Psoas muscle (tissue), 8 donors: ENCODE results near the gene ACTN1. TPM values are rescaled to one million over a fixed set of nuclear protein-coding genes. Genes with fewer than 3 reads are reported as not detected.

ENCODE experiments used
- ATAC-seq, 4 donors: fragments of 200-7000 bp; cut with Tn5 transposase; one replicate each; pipeline ENCODE4 v1.9.1; 2020; ENCODE audit warnings: moderate library complexity in 3 of 4, mild to moderate bottlenecking in 2 of 4
- DNase-seq, 2 donors: peaks; one replicate each; pipeline ENCODE4 v3.0.0-alpha.2; 2020
- H3K27ac ChIP-seq: fragments of 200-600 bp; one replicate; pipeline ENCODE4 v1.8.0; 2022
- H3K27me3 ChIP-seq, 3 donors: fragments of 200-600 bp in 1 of 3; one replicate each; pipeline versions ENCODE4 v1.6.1 to v1.8.0; 2013 to 2022; ENCODE audit warnings: low read length in 2 of 3, mild to moderate bottlenecking in 2 of 3, moderate library complexity in 1 of 3; ENCODE audit not compliant: insufficient read depth in 3 of 3
- H3K36me3 ChIP-seq, 2 donors: fragments of 200-600 bp in 1 of 2; one replicate each; pipeline versions ENCODE4 v1.6.1 to v1.8.0; 2013 to 2022; ENCODE audit warnings: low read depth in 1 of 2, mild to moderate bottlenecking in 1 of 2, moderate library complexity in 1 of 2; ENCODE audit not compliant: insufficient read depth in 1 of 2
- H3K4me1 ChIP-seq: fragments of 200-600 bp; one replicate; pipeline ENCODE4 v1.8.0; 2022
- H3K4me3 ChIP-seq: fragments of 200-600 bp; one replicate; pipeline ENCODE4 v1.8.0; 2022; ENCODE audit warnings: mild to moderate bottlenecking
- H3K9me3 ChIP-seq: fragments of 200-600 bp; one replicate; pipeline ENCODE4 v1.8.0; 2022
- WGBS, 3 donors: extraction: QIAGEN DNeasy Blood & Tissue Kit; methylation state at CpG; one replicate each; pipeline versions ENCODE4 v1.1.6 to v1.1.7; 2013; 5-methylcytosine and 5-hydroxymethylcytosine counted together
- intact Hi-C, 2 donors: fragments of 100-400 bp; cut with DNase I; formaldehyde crosslinking; loops; one replicate each; pipeline versions ENCODE4 v1.11.0 to v1.14.2; 2022
- polyA plus RNA-seq, 3 donors: library from polyadenylated mRNA; stranded (reverse); fragments of 200-250 nt; gene quantifications; one replicate each; pipeline ENCODE4 v1.2.3, GENCODE V29; 2013
- total RNA-seq, 4 donors: library from RNA; stranded (reverse); fragmentation: NEBNext Ultra II Directional in 2 of 4; extraction: Animal tissue kit (Norgen Biotek cat#: 25700) in 2 of 4; gene quantifications; one replicate each; pipeline versions ENCODE4 v1.2.1 to v1.2.4, GENCODE V29; 2021 to 2023
- TF ChIP-seq, protein P1 (sequence below): fragments of 200-600 bp; IDR thresholded peaks from one replicate; pipeline ENCODE4 v1.8.0; 2022; ENCODE audit warnings: antibody characterized with exemption
- donor health status: healthy with polysubstance abuse.
- donor health status: DM: no; HTN: no; CAD: no; lungs with moderate emphysema.
- donor health status: Bipolar disorder and iron deficiency.
- donor health status: healthy.
- donor health status: DM: yes; HTN: yes; CAD: no.
- donor health status: DM: no; HTN: no; CAD: no.
- donor health status: DM: no; HTN: no; CAD: no.
- donor health status: DM: yes; HTN: yes; CAD: no.

Gene ACTN1
- total and polyA plus RNA-seq, 7 donors: 5.8 to 23.7 (median 10.9) TPM

- Histone ChIP-seq H3K9me3 (no peaks in the 10 kb centered on the region), H3K27me3 (no peaks in the 10 kb centered on the region), H3K4me3 (no peak overlapping the region), H3K4me1 (no peaks in the 10 kb centered on the region), H3K36me3 (peaks cover 0 to 25% of the 10 kb centered on the region in 2 donors), H3K27ac (no peak overlapping the region)
- no peak for ATAC-seq
- WGBS, 3 donors: 91 to 96% (median 92%) methylated on average over 2 of the region's 2 CpGs
- TF ChIP-seq, protein P1, sequence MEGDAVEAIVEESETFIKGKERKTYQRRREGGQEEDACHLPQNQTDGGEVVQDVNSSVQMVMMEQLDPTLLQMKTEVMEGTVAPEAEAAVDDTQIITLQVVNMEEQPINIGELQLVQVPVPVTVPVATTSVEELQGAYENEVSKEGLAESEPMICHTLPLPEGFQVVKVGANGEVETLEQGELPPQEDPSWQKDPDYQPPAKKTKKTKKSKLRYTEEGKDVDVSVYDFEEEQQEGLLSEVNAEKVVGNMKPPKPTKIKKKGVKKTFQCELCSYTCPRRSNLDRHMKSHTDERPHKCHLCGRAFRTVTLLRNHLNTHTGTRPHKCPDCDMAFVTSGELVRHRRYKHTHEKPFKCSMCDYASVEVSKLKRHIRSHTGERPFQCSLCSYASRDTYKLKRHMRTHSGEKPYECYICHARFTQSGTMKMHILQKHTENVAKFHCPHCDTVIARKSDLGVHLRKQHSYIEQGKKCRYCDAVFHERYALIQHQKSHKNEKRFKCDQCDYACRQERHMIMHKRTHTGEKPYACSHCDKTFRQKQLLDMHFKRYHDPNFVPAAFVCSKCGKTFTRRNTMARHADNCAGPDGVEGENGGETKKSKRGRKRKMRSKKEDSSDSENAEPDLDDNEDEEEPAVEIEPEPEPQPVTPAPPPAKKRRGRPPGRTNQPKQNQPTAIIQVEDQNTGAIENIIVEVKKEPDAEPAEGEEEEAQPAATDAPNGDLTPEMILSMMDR: no peak
- intact Hi-C loops: no loop called here
- no peak for DNase-seq
Measured at GRCh38 chr14:68871392-68871791, 107.7 kb downstream of the ACTN1 start.

- DNase-seq (no peak), ATAC-seq (no peak)
- Histone ChIP-seq H3K36me3 (peaks cover 0 to 9% of the 10 kb centered on the region in 2 donors), H3K27ac (no peak overlapping the region), H3K9me3 (peaks cover 5% of the 10 kb centered on the region), H3K4me3 (no peak overlapping the region), H3K27me3 (no peaks in the 10 kb centered on the region), H3K4me1 (no peaks in the 10 kb centered on the region)
- intact Hi-C loops: no loop called here
- TF ChIP-seq, protein P1: no peak
Measured at GRCh38 chr14:68866991-68867533, 112.0 kb downstream of the ACTN1 start.

DNA sequence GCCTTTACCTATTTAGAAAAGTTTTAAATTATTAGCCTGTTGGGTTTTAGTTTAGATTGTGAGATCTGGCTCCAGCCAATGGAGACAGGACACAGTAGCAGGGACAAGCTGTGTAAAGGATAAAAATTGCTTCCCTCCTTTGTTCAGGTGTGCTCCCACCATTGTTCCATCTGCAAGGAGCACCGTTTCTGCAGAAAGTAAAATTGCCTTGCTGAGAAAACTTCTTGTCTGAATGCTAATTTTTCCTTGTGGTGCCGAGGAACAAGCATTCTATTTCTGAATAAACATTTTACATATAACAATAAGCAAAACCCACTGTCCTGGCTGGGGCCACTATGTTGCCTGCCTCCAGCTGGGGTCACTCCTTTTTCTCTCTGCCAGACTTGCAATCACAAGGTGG lies 113.6 kb downstream of the ACTN1 start:
- Histone ChIP-seq H3K9me3 (peaks cover 5% of the 10 kb centered on the region), H3K27ac (no peak overlapping the region), H3K36me3 (no peaks in the 10 kb centered on the region), H3K4me3 (no peak overlapping the region), H3K27me3 (no peaks in the 10 kb centered on the region), H3K4me1 (no peaks in the 10 kb centered on the region)
- ATAC-seq (no peak), DNase-seq (no peak)
- TF ChIP-seq, protein P1: no peak
- intact Hi-C loops: no loop called here
- 91 to 100% (median 97%) methylated on average over 2 of the region's 2 CpGs for WGBS, 3 donors

- Histone ChIP-seq H3K9me3 (peaks cover 5% of the 10 kb centered on the region), H3K4me3 (no peak overlapping the region), H3K4me1 (no peaks in the 10 kb centered on the region), H3K36me3 (no peaks in the 10 kb centered on the region), H3K27ac (no peak overlapping the region), H3K27me3 (no peaks in the 10 kb centered on the region)
- TF ChIP-seq, protein P1: no peak
- WGBS, 3 donors: 67 to 76% (median 74%) methylated on average over 6 of the region's 6 CpGs
- intact Hi-C loops: loop anchor here (1.0 to 5.0 kb wide), 2 partner anchors 241 to 243 kb away; no protein-coding TSS in a partner anchor
- no peak for ATAC-seq
- no peak for DNase-seq
Measured at GRCh38 chr14:68864361-68864750, 114.7 kb downstream of the ACTN1 start.
